GM12891 (cell line): Measurements from ENCODE around the gene NEURL1B.
A peak's percentile ranks its signal among the peaks of the same experiment; 100 is the strongest.

Experiments
- DNase-seq: peaks from one replicate; pipeline ENCODE4 v3.0.0; 2011; ENCODE audit warnings: low spot score; ENCODE audit not compliant: insufficient read length
- FAIRE-seq: peaks from 2 replicates; lab custom pipeline; 2011; peaks lifted over from hg19 to GRCh38; lab: Jason Lieb, UNC
- PAX5 ChIP-seq: IDR thresholded peaks from 2 replicates; pipeline ENCODE4 v1.6.1; 2011; ENCODE audit warnings: low read length, moderate library complexity, mild to moderate bottlenecking; ENCODE audit not compliant: insufficient read depth, severe bottlenecking
- POLR2A ChIP-seq: IDR thresholded peaks from 2 replicates; pipeline ENCODE4 v1.6.1; 2011; ENCODE audit warnings: low read depth, low read length, control low read depth
- POLR2AphosphoS5 ChIP-seq: IDR thresholded peaks from 2 replicates; pipeline ENCODE4 v1.6.1; 2011; ENCODE audit warnings: low read depth, low read length, control low read depth
- POU2F2 ChIP-seq: IDR thresholded peaks from 2 replicates; pipeline ENCODE4 v1.6.1; 2011; ENCODE audit warnings: low read depth, mild to moderate bottlenecking, control low read depth, low read length, moderate library complexity
- SPI1 ChIP-seq: IDR thresholded peaks from 2 replicates; pipeline ENCODE4 v1.6.1; 2011; ENCODE audit warnings: low read depth, low read length, control low read depth
- TAF1 ChIP-seq: IDR thresholded peaks from 2 replicates; pipeline ENCODE4 v1.6.1; 2011; ENCODE audit warnings: low read depth, low read length, control low read depth

Gene NEURL1B

GRCh38 chr5:172685091-172685490 lies 44.0 kb downstream of the NEURL1B start:
- DNase-seq = no peak
- no peak for TF ChIP-seq POLR2AphosphoS5
- TF ChIP-seq SPI1 = no peak
- no peak for TF ChIP-seq POU2F2
- TF ChIP-seq POLR2A = no peak
- TF ChIP-seq TAF1 = no peak
- FAIRE-seq = no peak

DNA sequence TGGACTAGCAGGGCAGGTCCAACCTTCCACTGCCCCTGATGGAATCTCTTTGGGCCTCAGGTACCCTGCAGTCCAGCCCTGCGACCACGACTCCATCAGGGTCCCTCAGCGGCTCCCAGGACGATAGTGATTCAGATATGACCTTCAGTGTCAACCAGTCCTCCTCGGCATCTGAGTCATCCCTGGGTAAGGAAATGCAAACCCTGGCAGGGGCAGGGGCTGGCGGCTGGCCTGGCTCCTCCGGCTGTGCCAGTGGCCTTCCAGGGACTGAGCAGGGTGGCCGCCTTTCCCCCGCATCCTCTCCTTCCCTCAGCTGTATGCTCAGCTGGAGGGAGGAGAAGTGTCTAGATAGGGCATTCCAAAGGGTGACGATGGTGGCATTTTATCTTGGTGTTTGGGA lies 45.0 kb downstream of the NEURL1B start:
- TF ChIP-seq TAF1 (no peak), POLR2AphosphoS5 (no peak), SPI1 (no peak), POLR2A (no peak), POU2F2 (no peak), PAX5 (no peak)
- FAIRE-seq (no peak), DNase-seq (no peak)

GRCh38 chr5:172686539-172687390 lies 45.7 kb downstream of the NEURL1B start:
- TF ChIP-seq POU2F2 (no peak), TAF1 (no peak), POLR2AphosphoS5 (no peak), PAX5 (no peak), POLR2A (no peak), SPI1 (no peak)
- DNase-seq = no peak
- FAIRE-seq = no peak

- FAIRE-seq = no peak
- TF ChIP-seq POU2F2 (no peak), SPI1 (peak; percentile 43)
- no peak for DNase-seq
Measured at GRCh38 chr5:172687940-172688339, 46.9 kb downstream of the NEURL1B start.

- TF ChIP-seq POLR2AphosphoS5 = no peak
- TF ChIP-seq POLR2A = no peak
- TF ChIP-seq SPI1 = no peak
- TF ChIP-seq POU2F2 = no peak
- no peak for TF ChIP-seq TAF1
- TF ChIP-seq PAX5 = no peak
- peak; percentile 85 for FAIRE-seq
- peak; percentile 71 for DNase-seq
Measured at GRCh38 chr5:172688349-172689217, 47.5 kb downstream of the NEURL1B start.

GRCh38 chr5:172689218-172689572 lies 48.1 kb downstream of the NEURL1B start:
- no peak for DNase-seq
- FAIRE-seq = peak; percentile 40
- TF ChIP-seq POLR2AphosphoS5 (no peak), POU2F2 (no peak), SPI1 (no peak), POLR2A (no peak)

DNA sequence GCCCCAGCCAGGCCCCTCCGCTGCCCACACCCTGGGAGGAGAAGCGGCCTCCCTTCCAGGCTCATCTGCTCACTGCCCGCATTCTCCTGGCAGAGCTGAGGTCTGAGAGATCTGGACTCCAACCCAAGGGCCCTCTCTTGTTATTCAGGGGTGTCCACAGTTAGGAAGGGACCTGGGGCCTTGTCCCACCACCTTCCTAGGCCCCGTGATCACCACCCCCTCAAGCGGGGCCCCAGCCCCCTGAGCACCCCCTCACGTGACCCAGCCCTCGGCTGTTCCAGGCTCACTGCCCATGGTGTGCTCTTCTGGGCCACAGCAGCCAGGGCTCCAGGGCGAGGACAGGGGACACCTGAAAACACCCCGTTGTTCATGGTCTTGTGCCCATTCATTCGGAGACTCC lies 48.7 kb downstream of the NEURL1B start:
- TF ChIP-seq POLR2A (no peak), POU2F2 (no peak), SPI1 (no peak), TAF1 (no peak), POLR2AphosphoS5 (no peak), PAX5 (no peak)
- FAIRE-seq = no peak
- no peak for DNase-seq

GRCh38 chr5:172690258-172691075 lies 49.4 kb downstream of the NEURL1B start:
- peak; percentile 59 for FAIRE-seq
- TF ChIP-seq POU2F2 = no peak
- TF ChIP-seq POLR2A = no peak
- no peak for TF ChIP-seq SPI1
- TF ChIP-seq TAF1 = no peak
- TF ChIP-seq PAX5 = no peak
- no peak for DNase-seq

GRCh38 chr5:172691886-172692285 lies 50.8 kb downstream of the NEURL1B start:
- no peak for FAIRE-seq
- no peak for TF ChIP-seq POLR2AphosphoS5
- TF ChIP-seq POLR2A = no peak
- no peak for TF ChIP-seq TAF1
- no peak for TF ChIP-seq SPI1
- no peak for TF ChIP-seq POU2F2
- no peak for TF ChIP-seq PAX5
- no peak for DNase-seq
